ENCODE measurements around the gene UQCC5. TPM values are rescaled to one million over a fixed set of nuclear protein-coding genes. Genes with fewer than 3 reads are reported as not detected.

The UQCC5 gene
- polyA plus RNA-seq, 1 donor, result 14.0 TPM

GRCh38 chr3:52502001-52502400 is 34.4 kb upstream of the UQCC5 start:
- DNase-seq, result no peak

- DNase-seq, result no peak
Measured at GRCh38 chr3:52502808-52503350, 33.5 kb upstream of the UQCC5 start.

GRCh38 chr3:52503788-52504424 is 32.5 kb upstream of the UQCC5 start:
- no peak for DNase-seq

DNA sequence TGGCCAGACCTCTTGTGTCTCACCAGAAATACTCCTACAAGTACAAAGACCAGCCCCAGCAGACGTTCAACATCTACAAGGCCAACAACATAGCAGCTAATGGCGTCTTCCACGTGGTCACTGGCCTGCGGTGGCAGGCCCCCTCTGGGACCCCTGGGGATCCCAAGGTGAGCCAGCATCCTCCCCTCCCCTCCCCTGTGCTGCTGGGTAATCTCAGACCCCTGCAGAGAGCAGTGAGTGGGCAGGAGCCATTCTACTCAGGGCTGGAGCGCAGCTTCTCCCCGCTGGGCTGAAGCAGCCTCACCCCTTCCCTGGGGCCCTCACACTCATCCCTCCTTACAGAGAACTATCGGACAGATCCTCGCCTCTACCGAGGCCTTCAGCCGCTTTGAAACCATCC is 31.4 kb upstream of the UQCC5 start:
- DNase-seq, result no peak

GRCh38 chr3:52506266-52506966 is 30.0 kb upstream of the UQCC5 start:
- DNase-seq, result no peak

DNA sequence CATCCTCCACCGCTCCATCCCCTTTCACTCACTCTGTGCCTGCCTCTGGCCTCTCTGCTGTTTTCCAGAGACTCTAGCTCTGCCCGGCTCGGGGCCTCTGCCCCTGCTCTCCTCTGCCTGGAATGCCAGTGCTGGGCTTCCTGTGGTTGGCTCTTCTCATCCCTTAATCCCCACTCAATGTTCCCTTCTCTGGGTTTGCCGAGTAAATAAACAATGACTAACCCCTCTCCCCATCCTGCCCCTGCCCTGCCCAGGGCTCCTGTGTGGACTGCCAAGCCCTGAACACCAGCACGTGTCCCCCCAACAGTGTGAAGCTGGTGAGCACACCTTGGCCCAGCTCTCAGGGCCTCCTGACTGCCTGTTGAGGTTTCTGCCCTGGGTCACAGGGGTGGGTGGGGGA is 29.0 kb upstream of the UQCC5 start:
- no peak for DNase-seq

DNA sequence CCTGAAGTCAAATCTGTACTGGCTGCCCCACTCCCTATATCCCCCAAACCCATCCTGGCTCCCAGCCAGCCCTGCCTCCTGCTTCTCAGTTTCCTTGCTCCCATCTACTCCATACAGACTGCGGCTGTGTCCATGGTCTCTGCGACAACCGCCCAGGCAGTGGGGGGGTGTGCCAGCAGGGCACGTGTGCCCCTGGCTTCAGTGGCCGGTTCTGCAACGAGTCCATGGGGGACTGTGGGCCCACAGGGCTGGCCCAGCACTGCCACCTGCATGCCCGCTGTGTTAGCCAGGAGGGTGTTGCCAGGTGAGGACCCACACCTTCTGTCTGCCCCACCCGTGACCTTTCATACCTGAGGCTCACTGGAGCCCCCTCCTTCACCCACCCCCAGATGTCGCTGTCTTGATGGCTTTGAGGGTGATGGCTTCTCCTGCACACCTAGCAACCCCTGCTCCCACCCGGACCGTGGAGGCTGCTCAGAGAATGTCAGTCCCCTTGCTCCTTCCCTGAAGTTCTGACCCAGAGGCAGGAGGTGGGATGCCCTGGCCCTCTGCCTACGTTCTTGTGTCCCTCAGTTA is 26.6 kb upstream of the UQCC5 start:
- no peak for DNase-seq

DNA sequence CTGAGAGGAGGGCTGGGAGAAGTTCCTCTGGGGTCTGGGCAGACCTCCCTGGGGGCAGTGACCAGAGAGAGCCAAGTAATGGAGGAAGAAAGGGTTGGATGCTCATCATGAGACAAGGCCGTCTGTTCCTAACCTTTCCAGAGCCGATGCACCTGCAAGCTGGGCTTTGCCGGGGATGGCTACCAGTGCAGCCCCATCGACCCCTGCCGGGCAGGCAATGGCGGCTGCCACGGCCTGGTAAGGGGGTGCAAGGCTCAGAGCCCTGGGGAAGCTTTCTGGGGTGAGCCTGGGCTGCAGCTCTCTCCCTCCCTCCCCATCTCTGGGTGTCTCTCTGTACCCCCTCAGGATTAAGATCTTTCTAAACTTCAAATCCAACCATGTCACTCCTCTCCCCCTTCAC is 24.9 kb upstream of the UQCC5 start:
- no peak for DNase-seq

DNA sequence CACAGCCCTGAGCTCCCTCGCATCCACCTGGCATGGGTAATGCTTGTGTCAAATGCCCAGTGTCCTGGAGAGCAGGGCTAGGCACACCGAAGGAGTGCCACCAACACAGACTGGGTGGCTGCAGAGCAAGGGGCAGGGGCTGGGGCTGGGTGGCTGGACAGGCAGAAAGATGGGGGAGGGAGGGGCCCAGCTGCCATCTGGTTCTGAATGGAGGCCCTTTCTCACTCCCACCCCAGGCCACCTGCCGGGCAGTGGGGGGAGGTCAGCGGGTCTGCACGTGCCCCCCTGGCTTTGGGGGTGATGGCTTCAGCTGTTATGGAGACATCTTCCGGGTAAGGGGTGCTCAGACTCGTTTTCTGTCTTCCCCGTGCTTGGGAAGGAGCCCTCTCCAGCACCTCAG is 24.3 kb upstream of the UQCC5 start:
- DNase-seq, result no peak

- no peak for DNase-seq
Measured at GRCh38 chr3:52512727-52513126, 23.7 kb upstream of the UQCC5 start.

DNA sequence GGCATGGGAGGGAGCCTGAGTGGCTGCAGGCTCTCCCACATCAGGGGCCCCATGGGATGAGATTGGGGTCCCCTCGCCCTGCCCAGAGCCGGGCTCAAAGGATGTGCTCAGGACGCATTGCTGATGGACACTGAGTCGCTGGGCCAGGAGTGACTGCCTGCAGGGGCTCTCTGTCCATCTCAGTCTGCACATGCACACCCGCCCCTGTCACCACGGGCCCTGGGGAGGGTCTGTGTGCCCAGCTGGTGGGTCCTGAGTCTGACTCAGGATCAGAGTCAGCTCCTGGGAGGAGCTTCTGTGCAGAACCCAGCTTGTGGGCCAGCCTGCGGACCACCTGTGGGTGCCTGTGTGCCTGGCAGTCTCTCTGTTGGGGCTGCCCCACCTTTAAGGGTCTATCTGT is 23.1 kb upstream of the UQCC5 start:
- DNase-seq, result no peak

- no peak for DNase-seq
Measured at GRCh38 chr3:52514576-52514975, 21.8 kb upstream of the UQCC5 start.

- DNase-seq, result no peak
Measured at GRCh38 chr3:52515192-52515591, 21.2 kb upstream of the UQCC5 start.

DNA sequence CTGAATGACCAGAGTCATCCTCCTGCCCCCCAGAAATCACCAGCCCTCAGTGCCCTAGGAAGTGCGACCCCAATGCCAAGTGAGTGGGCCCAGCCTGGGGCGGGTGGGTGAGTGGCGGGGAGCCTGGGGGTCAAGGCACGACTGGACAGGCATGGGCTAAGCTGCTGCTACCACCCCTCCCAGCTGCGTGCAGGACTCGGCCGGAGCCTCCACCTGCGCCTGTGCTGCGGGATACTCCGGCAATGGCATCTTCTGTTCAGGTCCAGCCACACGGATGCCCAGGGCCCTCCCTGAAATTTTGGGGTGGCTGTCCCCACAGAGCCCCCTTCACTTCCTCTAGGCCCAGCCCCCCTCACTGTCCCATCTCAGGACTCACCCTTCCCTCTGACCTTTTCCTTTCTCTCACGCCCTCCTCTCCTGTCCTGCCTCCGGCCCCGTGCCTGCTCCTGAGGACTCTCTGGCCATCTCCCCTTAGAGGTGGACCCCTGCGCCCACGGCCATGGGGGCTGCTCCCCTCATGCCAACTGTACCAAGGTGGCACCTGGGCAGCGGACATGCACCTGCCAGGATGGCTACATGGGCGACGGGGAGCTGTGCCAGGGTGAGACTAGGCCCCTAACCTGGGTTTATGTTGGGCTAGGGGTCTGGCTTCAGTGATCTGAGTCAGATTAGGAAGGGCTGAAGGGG is 19.8 kb upstream of the UQCC5 start:
- DNase-seq, result no peak

GRCh38 chr3:52517796-52518722 is 18.3 kb upstream of the UQCC5 start:
- no peak for DNase-seq

- DNase-seq, result no peak
Measured at GRCh38 chr3:52518723-52519444, 17.5 kb upstream of the UQCC5 start.

DNA sequence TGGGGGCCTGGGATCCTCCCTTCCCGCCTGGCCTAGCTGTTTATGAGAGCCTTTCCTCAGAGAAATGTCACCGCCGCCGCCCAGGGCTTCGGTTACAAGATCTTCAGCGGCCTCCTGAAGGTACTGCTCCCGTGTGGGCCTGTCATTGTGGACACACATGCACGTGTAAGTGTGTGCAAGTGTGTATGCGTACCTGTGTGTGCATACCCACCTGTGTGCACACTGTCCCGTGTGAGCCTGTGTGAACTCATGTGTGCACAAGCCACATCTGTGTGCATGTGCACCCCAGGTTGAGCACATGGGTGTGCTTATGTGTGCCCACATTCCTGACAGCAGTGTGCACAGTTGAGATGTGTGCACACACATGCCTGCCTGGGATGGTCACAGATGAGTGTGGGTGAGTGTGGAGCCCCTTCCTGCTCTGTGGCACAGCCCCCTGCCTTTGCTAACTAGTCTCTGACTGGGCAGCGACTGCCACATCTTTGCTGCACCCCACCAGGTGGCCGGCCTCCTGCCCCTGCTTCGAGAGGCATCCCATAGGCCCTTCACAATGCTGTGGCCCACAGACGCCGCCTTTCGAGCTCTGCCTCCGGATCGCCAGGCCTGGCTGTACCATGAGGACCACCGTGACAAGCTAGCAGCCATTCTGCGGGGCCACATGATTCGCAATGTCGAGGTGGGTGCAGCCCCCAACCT is 16.8 kb upstream of the UQCC5 start:
- no peak for DNase-seq

- DNase-seq, result no peak
Measured at GRCh38 chr3:52520141-52520667, 16.2 kb upstream of the UQCC5 start.

DNA sequence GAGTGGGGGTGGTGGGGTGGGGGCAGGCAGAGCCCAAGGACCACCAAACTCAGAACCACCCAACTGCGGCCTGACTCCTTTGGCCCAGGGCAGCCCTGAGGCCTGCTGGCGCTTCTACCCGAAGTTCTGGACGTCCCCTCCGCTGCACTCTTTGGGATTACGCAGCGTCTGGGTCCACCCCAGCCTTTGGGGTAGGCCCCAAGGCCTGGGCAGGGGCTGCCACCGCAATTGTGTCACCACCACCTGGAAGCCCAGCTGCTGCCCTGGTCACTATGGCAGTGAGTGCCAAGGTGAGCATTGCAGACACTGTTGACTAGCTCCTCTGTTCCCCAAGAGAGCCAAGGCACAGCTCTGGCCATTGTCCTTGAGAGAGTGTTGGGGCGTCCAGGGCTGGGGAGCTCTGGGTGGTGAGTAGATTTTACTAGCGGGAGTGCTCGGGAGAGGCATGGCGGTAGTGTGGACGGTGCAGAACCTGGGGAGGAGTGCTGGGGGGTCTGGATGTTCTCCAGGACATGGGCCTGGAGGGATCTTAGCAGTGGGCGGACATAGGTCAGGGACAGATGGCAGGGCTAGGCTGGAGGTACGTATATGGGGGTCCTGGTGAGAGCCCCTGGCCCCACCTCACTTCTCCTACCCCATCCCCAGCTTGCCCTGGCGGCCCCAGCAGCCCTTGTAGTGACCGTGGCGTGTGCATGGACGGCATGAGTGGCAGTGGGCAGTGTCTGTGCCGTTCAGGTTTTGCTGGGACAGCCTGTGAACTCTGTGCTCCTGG is 15.5 kb upstream of the UQCC5 start:
- no peak for DNase-seq
